ENCODE measurements around the gene NRXN3.

GRCh38 chr14:78346747-78347146, 176.6 kb downstream of the NRXN3 start:
- TF ChIP-seq EZH2 (IDR thresholded peaks at IDR 0.05; ENCODE audit: low read length, missing control alignments), result no peak
- no peak for TF ChIP-seq CTCF (conservative IDR thresholded peaks at IDR 0.05 in 1 of 2, IDR thresholded peaks at IDR 0.05 in 1 of 2; ENCODE audit: low read depth in 1 of 2, low read length in 2 of 2)

Data from fibroblast of lung (primary cell).